Suppressor macrophage (primary cell): ENCODE data around the gene ID1.
"Not testable (repeated sequence)": the region's sequence is repeated elsewhere in the genome, so short reads cannot be mapped to it uniquely, and the experiment has no call there.

Source experiments
- DNase-seq, 4 experiments: peaks; one replicate each; pipeline ENCODE4 v3.0.0-alpha.2; 2020 to 2022

The ID1 gene

DNA sequence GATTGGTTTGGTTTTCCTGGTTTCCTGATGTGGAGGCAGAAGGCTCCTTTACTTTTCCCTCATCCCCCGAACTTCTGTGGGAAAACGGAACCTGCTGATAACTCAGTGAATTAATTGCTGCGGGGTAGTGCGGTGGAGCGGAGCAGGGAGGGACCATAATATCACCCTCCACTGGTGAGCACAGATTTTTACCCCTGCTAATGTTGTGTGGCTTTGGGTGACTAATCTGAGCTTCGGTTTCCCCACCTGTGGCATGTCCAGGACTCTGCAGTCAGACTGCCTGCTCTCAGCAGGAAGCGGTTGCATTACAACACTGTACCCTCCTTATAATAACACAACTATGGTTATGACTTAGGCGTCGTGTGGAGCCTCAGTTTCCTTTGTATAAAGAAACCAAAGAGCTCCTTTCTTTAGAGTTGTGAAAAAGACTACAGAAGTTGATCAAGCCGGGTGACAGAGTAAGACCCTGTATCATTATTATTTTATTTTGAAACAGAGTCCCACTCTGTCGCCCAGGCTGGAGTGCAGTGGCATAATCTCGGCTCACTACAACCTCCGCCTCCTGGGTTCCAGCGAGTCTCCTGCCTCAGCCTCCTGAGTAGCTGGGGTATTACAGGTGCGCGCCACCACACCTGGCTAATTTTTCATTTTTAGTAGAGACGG lies 2.2 kb upstream of the ID1 start:
- DNase-seq, result no peak

DNA sequence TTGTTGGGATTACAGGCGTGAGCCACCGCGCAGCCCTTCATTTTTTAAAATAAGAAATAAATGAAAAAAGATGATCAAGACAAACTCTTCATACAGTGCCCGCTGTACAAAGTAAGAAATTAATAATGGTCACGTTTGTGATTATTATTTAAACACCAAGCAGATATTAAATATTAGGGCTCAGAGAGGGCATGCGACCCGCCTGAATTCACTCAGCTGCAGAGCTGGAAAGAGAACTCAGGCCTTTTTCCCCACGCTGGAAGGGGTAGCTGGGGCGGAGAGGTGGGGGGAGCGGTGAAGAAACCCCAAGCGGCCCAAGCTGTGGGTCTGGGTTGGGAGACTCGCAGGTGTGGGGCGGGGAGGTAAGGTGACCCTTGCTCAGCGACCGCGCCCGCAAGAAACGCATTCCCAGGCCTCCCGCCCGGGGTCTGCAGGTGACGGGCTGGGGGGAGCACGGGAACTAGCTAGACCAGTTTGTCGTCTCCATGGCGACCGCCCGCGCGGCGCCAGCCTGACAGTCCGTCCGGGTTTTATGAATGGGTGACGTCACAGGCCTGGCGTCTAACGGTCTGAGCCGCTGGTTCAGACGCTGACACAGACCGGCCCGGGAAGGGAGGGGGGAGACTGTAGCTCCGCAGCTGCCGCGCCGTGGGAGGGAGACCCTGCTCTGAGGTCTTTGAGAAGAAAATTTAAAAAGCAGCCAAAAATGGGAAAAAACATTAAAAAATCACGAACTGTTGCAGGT lies 1.1 kb upstream of the ID1 start:
- peak; percentile 89 to 94 (median 91) for DNase-seq

DNA sequence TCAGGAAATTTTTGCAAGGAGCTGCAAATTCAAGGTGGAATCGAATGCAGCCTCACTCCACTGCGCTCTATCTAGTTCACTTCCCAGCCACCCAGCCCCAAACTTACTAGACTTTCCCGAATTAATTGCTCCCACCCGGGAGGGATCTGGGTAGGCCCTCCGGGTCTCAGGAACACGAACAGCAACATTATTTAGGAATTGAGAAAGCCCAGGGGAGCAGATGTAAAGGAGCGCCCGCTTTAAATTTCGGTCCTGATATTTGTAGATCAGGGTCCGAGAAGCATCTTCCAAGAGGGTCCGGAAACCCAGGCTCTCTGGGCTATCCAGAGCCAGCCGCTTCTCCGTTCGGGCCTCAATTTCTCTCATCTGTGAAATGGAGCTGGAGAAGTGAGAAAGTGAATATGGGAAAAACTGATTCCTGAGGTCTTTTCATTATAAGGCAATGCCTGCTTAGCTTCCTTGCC lies 490 bp upstream of the ID1 start:
- no peak for DNase-seq

DNA sequence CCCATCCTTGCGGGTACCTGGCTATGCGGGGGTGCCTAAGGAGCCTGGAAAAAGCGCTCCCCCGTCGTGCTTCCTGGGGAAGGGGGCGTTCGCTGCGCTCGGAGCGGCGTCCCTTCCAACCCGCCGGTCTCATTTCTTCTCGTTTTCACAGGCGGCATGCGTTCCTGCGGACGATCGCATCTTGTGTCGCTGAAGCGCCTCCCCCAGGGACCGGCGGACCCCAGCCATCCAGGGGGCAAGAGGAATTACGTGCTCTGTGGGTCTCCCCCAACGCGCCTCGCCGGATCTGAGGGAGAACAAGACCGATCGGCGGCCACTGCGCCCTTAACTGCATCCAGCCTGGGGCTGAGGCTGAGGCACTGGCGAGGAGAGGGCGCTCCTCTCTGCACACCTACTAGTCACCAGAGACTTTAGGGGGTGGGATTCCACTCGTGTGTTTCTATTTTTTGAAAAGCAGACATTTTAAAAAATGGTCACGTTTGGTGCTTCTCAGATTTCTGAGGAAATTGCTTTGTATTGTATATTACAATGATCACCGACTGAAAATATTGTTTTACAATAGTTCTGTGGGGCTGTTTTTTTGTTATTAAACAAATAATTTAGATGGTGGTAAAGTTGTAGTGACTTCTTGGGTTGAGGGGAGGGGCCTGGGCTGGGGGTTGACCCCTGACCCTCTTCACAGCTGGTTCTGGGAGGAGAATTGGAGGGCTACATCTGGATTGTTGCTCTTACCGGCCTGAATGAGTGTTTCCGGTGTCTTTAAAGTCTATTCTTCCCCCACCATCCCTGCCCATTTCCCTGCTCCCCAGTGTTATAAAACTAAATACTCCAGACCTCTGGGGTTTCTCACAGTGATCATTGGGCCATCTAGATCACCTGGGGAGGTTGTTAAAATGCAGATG lies 1.1 kb downstream of the ID1 start:
- peak in 3 of 4 experiments; percentile 14 to 33 (median 33) for DNase-seq

DNA sequence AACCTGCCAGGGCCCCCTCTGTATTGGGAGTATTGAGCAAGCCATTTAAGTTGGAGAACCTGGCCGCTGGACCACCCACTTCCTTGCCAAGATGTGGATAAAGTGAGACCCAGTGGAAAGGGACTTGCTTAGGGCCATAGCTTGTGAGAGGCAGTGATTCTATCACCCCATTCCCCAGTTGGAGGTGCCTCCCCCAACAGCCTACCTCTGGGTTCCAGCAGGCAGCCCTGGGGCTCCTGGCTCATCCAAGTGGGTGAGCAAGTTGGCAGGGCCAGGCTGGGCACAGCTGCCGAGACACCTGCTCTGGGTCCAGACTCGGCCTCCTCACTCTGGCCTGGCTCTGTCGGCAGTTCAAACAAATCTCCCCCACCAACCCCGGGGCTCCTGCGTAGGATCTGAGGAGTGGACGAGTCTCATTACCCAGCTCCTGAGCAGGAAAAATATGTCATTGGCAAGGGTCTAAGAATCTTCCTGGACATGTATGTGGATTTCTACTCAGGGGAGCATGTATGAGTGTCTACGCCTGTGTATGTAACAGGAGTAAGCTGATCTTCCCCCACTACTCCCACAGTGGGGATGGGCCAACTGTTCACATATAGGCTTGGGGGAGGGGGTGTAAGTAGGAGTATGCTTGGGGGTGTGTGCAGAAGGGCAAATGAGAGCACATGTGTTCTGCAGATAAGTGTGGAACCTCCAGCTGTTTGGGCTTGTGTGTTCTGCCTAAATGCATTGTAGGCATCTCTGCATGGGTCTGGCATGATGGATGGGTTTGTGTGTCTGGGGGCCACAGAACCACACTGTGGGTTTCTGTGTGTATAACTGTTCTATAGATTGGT lies 1.9 kb downstream of the ID1 start:
- DNase-seq, result no peak

DNA sequence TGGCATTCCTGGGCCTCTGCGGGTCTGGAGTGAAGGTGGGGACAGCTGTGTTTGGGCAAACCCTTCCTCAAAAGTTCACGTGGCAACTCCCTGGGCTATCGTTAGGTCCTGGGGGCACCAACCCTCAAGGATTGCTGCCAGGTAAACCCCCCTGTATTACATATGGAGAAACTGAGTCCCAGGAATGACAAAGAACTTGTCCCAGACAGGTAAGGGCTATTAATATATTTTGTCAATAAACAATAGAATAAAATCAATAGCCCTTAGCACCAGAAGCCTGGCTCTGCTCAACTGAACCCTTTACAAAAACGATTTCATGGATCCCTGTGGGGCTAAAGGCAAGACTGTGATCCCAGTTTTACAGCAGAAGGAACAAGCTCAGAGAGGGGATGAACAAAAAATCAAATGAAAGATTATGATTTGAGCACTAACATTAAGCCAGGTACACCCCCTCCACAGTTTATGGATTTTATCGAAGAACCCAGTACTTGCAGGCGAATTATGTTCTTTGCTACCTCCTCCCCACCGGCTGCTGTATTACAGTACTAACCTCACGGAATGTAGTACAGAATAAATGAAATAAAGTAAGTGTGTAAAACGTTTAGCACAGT lies 2.7 kb downstream of the ID1 start:
- DNase-seq, result no peak

DNA sequence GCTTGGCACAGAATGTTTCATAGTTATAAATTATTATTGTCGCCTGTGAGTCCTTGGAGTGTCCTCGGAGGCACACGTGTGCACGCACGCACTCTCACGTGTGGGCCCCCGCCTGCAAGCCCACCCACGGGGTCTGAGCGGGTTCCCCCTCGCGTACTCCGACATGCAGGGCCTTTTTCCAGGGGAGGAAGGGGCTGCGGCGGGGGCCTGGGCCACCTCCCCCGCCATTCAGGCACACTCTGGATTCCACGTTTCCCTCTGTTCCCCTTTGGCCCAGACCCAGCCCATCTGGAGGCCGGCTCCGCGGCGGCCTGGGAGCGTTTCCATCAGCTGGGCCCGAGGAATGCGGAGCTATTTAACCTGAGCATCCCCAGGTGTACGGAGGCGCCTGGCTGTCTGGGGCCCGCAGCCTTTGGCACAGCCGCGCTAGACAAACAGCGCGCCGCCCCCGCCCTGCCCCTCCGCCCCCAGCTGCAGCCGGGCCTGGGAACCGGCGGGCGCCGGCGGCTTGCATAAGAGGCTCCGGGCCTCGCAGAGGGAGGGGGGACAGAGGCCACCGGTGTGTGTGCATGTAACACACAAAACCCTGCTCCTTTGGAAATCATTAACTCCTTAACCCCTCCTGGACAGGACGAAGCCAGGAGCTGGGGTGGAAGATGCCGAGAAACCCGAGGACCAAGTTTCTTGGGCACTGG lies 3.3 kb downstream of the ID1 start:
- DNase-seq, result peak in 3 of 4 experiments; percentile 34 to 71 (median 56)

DNA sequence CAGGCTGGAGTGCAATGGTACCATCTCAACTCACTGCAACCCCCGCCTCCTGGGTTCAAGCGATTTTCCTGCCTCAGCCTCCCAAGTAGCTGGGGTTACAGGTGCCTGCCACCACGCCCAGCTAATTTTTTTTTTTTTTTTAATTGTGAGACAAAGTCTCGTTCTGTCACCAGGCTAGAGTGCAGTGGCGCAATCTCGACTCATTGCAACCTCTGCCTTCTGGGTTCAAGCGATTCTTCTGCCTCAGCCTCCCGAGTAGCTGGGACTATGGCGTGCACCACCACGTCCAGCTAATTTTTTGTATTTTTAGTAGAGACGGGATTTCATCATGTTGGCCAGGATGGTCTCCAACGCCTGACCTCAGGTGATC lies 7.2 kb downstream of the ID1 start:
- not testable (repeated sequence) for DNase-seq

DNA sequence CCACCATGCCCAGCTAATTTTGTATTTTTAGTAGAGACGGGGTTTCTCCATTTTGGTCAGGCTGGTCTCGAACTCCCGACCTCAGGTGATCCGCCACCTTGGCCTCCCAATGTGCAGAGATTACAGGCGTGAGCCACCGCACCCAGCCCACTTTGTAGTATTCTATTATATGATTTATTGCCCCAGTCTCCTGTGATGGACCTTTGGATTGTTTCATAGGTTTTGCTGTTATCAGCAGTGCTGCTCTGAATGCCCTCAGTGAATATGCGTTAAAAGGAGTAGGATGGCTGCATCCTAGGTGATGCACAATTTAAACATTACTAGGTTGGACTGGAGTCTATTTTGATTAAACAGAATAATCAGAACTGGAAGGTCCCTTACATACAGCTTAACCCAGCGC lies 10.3 kb downstream of the ID1 start:
- DNase-seq, result no peak

DNA sequence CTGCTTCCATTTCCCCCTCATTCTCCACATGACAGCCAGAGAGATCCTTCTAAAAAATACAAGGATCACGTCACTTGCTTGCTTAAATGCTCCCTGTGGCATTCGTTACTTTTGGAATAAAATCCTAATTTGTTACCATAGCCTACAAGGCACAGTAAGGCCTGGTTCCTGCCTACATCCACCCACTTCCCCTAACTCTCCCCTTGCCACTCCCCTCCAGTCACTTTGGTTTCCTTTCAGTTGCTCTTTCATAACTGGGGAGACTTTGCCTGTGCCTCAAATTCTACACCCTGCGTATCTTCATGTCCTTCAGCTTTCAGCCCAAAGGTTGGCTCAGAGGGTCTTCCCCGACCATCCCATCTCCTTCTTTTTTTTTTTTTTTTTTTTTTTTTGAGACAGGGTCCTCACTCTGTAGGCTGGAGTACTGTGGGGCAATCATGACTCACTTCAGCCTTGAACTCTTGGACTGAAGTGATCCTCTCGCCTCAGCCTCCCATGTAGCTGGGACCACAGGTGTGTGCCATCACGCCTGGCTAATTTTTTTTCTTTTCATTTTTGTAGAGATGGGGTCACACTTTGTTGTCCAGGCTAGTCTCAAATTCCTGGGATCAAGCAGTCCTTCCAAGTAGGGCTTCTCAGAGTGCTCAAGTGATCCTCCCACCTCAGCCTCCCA lies 12.5 kb downstream of the ID1 start:
- DNase-seq, result peak; percentile 56 to 76 (median 74)

DNA sequence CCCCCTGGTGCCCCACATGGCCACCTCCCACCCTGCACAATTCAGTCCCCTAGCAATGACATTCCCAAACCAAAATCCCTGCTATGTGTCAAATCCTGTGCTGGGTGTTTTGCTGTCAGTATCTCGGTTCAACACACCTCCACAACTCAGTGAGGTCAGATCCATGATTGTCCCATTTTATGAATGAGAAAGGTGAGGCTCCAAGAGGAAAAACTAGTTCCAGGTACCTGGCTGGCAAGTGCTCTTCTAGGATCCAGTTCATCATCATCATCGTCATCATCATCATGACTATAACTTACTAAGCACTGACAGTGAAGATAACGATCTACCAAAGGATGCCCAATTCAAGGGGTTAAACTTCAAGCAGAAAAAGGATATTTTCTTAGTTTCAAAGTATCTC lies 15.2 kb downstream of the ID1 start:
- no peak for DNase-seq

DNA sequence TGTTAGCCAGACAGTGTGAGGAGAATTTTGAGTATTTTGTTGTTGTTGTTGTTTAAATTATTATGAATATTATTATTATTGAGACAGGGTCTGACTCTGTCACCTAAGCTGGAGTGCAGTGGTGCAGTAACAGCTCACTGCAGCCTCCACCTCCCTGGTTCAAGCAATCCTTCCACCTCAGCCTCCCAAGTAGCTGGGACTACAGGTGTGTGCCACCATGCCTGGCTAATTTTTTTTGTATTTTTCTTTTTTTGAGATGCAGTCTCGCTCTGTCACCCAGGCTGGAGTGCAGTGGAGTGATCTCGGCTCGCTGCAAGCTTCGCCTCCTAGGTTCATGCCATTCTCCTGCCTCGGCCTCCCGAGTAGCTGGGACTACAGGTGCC lies 18.0 kb downstream of the ID1 start:
- DNase-seq, result not testable (repeated sequence)

DNA sequence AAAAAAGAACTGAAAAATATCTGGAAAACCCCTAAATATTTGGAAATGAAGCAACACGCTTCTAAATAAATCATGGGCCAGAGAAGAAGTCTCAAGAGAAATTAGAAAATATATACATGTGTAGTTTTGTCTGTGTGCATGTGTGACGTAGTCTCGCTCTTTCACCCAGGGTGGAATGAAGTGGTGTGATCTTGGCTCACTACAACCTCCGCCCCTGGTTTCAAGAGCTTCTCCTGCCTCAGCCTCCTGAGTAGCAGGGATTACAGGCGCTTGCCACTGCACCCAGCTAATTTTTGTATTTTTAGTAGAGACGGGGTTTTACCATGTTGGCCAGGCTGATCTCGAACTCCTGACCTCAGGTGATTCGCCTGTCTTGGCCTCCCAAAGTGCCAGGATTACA lies 21.4 kb downstream of the ID1 start:
- DNase-seq, result not testable (repeated sequence)

DNA sequence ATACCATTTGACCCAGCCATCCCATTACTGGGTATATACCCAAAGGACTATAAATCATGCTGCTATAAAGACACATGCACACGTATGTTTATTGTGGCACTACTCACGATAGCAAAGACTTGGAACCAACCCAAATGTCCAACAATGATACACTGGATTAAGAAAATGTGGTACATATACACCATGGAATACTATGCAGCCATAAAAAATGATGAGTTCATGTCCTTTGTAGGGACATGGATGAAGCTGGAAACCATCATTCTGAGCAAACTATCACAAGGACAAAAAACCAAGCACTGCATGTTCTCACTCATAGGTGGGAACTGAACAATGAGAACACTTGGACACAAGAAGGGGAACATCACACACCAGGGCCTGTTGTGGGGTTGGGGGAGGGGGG lies 23.0 kb downstream of the ID1 start:
- DNase-seq, result not testable (repeated sequence)

DNA sequence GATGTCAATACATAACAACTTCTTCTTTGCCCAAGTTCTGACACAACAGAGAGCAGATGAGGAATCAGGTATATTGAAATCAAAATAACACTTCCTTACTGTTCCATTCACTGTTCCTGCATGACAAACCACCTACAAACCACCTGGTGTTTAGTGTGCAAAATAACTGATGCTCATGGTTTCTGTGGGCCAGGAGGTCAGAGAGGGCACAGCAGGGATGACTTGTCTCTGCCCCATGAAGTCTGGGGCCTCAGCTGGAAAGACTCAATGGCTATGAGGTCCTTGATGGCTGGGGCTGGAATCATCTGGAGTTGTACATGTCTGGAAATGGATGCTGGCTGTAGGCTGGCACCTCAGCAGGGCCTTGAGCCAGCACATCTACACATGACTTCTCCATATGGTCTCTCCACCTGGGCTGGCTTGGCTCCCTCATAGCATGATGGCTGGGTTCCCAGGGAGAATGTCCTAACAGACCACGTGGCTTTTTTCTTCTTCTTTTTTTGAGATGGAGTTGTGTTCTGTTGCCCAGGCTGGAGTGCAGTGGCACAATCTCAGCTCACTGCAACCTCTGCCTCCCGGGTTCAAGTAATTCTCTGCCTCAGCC lies 25.2 kb downstream of the ID1 start:
- DNase-seq, result peak in 1 of 4 experiments; percentile 14

DNA sequence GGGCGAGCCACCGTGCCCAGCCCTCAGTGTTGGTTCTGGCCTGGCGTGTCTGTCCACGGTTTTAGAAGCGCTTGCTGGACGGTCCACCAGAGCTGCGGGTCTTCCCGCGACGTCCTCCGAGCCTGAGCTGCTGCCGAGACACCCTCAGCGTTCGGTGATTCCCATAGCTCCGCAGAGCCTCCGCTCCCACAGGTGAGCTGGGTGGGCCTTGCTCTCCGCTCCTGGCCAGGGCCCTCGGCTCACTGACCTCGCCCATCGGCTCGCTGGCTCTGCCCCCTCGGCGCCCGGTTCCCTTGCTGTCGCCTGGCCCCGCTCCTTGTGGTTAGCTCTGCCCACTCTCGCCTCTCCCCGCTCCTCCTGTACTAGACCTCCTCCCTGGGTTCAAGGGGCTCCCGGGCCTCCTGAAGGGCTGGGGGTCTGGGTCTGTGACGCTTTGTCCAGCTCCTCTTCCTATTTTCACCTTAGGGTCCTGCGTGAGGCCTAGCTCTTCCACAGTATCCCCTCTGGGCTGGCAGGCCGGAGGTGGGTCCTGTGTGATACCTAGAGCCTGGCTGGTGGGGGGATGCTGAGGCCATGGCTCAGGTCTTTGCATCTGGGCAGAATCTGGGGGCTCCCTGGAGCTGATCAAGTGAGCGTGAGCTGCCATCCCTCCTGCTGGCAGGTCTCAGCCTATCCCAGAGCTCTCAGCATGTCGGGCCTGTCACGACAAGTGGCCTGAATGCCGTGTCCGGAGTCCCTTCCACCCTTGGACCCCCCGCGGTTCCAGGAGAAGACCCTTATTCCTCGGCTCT lies 27.7 kb downstream of the ID1 start:
- no peak for DNase-seq

DNA sequence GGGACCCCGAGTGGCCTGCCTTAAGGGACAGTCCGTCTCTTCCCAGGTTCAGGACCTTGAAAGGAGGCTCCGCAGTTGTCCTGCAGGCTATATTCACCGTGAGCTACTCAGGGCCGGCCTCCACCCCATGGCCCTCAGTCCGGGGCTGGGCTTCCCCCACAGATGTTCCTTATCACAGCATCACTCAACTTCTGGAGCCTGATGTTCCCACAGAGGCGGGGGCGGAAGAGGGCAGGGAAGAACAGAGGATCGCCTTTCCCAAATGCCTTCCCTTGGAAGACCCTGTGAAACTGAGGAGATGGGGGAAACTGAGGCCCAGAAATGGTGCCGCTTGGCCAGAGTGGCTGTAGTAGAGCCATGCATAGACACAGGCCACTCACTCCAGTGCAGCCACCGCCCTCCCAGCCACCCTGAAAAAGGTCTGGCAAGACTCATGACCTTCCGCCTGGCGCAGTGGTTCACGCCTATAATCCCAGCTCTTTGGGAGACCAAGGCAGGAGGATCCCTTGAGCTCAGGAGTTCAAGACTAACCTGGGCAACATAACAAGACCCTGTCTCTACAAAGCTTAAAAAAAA lies 28.3 kb downstream of the ID1 start:
- no peak for DNase-seq

DNA sequence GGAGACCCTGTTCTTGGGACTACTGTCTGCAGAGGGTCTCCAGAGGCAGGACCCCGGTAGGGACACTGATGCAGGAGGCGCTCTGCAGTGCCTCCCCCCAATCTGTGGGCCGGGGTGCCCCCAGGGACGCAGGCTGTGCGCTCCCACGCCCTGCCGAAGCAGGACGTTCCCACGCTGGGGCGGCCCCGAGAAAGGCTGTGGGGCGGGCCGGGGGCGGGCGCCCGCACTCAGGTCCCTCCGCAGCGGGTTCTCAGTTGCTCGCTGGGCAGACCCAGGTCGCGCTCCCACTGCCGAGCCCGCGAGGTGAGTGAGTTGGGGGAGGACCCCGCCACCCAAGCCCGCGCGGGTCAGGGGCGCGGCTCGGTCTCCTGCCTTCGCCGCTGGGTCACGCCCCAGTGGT lies 32.6 kb downstream of the ID1 start, which contains the start of gene COX4I2:
TSS of gene COX4I2 (plus strand) at position 253 of the 400 bp plus-strand sequence. CDS start 1,106 bp downstream, outside the sequence.
- DNase-seq, result no peak

DNA sequence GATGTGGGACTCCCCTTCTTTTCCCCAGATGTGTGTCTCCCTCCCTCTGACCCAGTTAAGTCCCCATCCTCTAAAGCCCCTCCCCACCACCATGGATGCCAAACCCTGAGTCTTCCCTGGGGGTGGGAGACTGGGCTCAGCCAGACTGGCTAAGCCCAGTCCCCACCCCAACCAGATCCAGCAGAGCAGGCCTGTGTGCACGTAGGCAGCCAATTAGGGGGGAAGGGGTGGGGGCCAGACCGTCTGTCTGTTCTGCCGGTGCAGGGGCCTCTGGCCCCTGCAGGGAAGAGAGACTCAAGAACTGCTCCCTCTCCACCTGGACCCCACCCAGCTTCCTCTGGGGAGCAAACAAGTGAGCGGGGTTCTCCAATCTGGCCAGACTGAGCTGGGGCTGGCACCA lies 33.2 kb downstream of the ID1 start:
- no peak for DNase-seq
